ENCODE results near the gene ZDHHC14.

ZDHHC14 gene

DNA sequence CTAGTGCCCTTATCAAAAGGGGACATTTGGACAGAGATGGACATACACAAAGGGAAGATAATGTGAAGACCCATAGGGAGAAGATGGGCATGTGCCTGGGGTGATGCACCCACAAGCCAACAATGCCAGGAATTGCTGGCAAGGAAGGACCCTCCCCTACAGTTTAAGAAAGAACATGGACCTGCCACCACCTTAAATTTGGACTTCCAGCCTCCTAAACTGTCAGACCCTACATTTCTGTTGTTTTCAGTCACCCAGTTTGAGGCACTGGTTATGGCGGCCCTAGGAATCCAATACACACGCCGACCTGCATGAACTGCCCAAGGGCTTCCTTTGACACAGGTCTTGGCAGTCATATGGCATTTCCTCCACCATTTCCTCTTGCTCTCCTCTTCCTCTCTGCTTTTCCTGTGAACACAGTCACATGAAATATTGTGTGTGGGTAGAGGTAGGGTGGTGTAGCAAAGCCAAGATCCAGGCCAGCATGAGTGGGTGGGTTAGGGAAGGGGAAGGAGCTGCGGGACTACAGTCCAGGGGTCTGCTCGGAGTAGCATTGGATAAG lies 115.6 kb downstream of the ZDHHC14 start:
- no peak for DNase-seq

DNA sequence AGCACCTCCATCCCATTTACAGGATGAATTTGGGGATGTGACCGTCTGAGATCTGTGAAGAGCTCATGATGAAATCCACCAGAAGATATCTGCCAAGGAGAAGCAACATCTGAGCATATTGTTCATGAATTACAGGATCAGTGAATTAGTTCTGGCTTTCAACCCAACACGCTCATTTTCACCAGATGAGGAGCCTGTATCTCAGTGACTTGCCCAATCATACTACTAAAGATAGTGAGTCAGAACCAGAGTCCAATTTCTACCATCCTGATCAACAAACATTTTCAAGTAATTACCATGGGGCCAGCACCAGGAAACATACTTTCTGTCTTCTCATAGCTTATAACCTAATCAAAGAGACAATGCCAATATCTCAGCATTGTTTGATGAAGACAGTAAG lies 116.6 kb downstream of the ZDHHC14 start:
- DNase-seq, result no peak

DNA sequence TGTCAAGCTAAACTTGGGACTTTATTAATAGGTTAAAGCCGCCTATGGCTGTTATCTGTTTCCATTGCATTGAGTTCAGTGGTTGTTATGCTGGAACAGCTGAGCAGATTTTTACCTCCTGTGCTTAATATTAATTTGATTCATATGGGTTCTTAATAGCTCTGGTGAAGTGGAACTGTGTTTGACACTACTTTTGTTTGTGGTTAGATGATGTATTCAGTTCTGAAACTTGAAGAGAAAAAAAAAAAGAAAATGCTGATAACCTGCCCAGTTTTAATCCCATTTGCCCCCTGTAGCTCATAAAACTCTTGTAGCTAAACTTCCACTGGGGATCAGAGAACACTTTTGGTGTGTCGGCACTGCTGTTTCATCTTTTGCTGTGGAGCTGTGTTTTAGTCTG lies 117.8 kb downstream of the ZDHHC14 start:
- no peak for DNase-seq

DNA sequence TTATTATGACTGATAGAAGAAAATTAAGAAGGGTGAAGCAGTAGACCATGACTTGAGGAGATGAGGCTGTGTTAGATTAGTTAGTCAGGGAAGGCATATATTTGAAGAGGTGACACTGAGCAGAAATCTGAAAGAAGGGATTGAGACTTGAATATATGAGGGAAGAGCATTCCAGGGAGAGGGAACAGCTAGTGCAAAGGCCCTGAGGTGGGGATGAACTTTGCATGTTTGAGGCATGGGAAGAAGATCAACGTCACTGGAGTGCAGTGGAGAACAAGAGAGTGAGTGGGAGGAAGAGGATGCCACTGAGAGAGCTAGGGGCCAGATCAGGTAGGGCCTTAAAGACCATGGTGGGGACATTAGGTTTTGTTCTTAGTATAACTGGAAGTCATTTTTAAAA lies 119.0 kb downstream of the ZDHHC14 start:
- no peak for DNase-seq

DNA sequence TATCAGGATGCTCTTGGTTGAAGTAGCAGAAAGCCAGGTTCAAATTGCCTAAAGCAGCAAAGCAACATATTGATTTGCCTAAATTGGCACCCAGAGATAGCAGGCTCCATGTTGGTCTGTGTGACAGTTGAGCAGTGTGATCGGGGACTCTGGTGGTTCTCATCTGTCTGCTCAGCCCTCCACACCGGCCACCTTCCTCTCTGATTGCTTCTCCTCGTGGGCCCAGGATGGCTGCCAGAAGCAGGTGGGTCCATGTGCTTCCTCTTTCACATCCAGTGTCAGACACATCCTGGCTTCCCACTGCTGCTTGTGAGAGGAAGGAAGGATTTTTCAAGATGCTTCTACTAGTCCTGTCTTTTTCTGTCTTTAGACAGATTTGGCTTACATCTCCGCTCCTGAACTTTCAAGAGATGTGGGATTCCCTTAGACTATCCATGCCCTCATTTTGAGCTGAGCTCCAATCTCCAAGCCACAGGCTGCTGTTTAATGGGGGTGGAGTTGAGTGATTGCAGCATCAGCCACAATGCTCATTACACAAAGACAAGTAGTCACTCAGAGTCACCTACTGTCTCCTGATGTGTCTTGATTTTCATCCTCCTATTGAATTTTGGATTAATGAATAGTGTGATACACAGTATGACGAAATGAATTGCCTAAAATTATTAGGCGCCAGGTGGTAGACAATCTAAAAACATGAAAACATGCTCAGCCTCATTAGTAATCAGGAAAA lies 122.2 kb downstream of the ZDHHC14 start:
- DNase-seq, result no peak

DNA sequence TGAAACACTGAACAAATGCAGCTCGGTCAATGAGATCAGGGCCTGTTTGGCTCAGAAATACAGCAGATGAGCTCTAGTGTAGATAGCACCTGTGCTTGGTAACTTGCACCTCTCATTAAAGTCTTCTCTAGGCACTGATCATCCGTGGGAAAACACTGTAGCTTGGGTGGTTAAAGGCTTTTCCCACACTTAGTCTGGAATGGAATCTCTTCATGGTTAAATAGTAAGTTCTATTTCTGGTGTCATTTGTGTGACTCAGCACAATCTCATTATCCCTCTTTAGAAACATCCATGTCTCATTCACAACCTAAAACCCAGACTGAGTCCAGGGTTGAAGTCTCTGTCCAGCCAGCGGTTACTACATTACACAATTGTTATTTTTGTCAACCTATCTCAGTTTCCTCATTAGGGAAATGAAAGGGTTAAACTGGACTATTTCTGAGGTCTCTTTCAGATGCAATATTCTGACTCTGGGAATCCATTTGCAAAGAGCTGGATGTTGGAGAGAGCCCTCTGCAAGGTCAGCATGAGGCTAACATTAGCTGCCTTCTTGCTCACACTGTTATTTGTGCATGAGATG lies 125.0 kb downstream of the ZDHHC14 start:
- DNase-seq, result no peak

DNA sequence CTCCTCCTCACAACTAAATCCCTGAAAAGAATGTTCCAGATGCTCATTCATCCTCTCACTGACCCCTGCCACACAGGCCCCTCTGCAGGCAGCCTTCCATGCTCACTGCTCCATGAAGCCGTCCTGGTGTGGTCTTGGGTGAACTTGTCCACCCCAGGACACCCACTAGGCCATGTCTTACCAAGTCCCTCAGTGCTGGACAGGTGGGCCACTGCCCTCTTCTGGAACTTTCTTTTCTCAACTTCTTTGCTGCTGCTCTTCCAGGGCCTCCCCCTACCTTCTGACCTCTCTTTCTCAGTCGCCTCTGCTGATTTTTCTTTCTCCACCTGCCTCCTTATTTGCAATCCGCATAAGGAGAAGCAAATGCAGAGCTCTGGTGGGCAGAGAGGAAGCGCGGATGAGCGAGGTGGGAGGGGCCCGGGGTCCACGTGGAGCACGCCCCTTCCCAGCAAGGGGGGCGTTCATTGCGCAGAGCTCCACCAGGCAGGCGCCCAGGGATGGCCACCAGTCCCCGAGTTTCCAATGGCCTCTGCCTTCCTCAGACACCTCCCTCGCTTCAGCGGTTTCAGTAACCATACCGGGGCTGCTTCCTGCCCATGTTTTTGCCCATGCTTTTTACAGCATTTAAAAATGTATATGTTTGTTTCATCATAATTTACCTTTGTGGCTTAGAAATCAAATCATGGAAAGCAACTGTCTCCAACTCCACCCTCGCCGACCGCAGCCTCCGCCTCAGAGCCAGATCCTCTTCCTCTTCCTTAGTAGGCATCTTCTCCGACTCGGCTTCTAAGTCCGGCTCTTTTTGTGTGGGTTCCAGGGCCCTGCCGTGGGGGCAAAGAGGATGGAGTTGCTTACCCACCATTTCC lies 129.6 kb downstream of the ZDHHC14 start:
- peak; percentile 39 for DNase-seq

DNA sequence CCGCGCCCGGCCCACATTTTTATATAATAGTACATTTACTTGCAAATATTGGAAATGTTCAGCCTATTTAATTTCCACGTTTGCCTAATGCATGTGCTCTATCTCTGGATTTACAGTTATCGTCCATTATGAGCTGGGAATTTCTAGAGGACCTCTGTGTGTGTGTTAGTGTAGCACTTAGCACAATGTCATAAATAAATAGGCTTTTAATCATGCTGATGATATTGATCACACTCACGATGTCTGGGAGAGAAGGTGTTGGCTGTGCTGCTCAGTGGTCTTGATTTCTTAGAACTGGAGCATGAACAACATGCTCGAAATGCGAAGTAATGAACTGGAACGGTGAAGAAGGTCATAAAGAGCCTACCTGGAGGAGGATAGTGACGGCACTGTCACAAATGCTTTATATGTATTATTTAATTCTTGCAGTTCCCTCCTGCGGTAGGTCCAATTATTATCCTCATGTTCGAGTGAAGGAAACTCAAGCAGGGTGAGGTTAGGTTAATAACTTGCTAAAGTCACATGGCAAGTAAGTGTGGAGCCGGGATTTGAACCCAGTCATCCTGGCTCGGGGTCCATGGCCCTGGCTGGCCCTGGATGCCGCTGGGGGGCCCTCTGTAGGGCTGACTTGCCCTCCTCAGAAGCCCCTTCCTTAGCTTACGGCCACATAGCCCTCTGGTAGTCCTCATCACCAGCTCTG lies 130.8 kb downstream of the ZDHHC14 start:
- no peak for DNase-seq

DNA sequence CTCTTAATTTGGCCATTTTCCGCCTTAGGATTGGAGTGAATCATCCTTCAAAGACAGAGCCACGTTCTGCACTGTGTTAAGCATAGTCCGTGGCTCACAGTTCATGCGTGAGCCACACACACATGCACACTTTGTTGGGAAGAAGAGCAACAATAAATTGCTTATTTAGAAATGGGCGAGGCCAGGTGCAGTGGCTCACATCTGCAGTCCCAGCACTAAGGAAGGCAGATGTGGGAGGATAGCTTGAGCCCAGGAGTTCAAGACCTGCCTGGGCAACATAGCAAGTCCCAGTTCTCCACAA lies 131.3 kb downstream of the ZDHHC14 start:
- no peak for DNase-seq

DNA sequence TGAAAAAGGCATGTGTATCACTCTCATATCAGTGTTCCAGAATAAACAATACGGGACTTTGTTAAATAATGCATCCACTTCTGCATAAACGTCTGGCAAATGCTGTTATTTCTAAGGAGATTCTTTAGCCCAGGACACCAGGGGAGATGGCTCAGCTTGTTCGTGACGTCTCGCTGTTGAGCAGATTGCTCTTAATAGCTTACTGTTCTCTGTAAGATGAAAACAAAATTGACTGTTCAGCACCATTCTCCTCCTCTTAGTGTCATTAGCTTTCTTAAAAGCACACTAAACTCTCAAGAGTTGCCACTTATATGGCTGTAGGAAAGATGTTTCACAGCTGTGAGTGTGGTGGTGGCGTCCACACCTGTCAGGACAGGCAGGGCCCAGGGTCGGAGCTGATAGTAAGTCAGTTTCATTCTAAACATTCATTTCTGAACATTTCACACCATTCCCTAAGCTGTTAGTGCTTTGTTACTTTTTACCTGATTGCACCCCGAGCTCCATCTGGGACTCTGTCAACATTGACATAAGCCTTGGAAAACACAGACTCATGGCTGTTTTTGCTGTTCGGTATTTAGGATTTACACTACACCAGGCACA lies 132.1 kb downstream of the ZDHHC14 start:
- DNase-seq, result no peak

DNA sequence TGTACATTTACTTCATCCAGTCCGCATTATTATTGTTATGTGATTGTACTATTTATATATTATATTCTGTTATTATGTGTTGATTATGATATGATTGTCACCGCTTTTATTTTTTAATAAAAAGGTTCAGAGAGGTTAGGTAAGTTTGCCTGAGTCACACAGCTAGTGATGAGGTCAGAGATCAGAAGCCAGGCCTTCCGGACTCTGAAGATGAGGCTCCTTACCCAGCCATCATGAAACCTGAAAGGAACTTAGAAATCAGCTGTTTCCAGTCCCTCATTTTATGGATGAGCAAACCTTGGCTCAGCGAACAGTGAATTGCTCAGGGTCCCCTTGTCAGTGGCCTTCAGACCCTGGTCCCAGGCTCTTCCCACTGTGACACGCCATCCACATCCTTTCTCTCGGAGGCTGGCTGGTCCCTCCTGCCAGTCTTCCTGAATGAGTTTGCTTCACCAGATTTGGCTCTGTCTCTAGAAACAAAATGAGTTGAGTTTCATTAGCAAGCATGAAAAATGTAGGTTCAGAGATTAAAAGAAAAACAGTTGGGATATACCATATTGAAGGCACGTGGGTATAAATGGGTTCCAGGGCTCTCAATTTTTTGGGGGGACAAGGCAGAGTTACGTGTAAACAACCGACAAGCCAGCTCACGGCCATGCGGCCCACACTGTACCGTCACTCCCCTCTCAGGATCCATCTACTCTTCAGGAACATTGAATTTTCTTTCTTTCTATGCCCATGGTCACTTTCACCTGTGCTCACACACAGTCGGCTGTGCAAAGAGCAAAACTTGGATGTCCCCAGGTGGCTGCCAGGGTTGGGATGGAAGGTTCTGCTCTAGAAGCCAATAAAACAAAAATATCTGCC lies 132.9 kb downstream of the ZDHHC14 start:
- DNase-seq, result no peak

DNA sequence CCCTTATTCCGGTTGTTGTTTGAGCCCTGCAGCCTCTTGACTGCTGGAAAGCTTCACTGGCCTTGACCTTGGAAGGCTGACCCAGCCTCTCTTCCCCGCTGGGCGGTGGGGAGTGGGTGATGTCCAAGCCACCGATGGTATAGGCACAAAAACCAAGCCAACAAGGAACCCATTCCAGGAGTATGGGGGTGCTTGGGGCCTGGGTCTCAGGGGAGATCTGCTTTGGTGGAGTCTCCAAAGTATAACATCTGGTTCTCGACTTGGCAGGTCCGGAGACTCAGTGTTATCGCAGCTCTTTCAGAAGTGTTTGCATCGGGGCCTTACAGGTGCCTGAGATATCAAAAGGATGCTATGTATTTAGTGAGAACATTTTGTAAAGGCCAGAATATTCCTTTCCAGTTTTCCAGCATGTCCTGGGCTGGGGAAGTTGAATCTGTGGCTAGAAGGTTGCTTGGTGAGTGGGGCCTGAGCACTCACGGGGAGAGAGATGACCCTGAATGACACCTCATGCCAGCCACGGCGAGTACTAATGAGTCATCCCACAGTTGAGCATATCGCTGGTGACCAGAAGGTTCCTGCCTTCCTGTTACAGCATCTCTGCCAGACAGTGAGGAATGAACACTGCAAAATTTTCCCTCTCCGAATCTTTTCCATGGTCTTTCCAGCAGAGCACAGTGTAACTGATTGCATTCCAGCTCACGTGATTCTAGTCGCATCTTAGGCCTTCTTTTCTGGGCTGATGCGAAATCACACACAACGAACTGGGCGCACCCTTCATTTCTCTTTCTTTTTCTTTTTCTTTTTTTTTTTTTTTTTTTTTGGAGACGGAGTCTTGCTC lies 133.9 kb downstream of the ZDHHC14 start:
- DNase-seq, result peak; percentile 34

DNA sequence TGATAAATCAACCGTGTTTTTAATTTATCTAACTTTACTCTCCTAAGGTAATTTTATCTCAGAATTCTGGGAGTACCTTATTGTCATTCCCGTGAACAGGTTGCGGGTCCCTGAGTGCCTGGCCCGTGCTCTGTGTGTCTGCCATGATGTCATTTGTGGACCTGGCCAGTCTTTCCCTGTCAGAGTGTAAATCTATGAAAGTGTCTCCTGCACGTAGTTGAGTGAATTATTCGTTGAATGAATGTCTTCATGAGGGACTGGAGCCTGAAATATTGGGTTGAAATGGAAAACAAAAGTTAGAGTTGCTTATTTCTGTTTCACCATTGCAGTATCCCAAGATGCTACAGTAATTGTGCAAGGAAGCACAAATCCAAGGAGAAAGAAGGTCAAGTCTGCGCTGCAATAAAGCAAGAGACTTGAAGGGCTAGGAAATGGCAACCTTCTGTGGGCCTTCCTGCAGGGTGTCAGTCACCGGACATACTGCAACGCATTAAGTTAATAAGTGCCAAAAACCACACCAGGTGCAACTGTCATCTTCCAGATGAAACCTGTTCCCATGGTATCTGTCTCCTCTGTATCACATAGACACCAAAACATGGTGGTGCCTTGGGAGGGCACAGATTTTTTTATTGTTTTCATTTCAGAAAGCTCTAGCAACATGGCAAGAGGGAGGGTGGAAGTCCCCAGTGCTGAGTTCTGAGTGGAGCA lies 135.5 kb downstream of the ZDHHC14 start:
- no peak for DNase-seq

DNA sequence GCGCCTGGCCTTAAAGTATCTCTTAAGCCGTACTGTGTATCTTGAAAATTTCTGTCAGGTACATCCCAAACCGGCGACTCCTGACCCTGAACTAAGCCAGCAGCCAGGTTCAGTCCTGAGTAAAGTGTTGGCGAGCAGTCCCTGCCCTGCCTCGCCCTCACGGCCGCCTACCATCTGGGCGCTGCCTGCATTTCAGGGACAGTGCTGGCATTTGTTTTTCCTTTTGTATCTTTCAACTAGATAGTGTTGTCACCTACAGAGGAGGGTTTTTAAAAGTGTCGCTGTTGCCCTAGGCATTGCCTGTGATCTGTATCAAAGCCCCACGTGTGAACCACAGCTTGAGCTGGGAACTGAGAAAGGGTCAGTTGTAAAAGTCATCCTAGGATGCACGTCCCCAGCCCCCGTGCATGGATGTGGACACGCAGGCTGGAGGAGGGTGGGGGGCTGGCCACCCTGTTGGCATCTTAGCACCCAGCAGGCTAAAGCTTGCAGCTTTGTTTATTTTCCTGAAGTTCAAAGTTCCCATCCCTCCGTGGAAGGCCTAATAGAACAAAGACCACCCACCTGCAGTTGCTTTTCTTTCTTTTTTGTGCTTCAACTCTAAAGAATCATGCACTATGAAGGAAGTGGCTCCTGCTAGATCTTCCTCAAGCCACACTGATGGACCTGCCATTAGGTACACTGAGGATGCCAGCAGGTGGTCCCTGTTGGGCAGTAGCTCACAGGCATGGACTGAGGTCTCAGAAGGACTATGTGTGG lies 136.8 kb downstream of the ZDHHC14 start:
- no peak for DNase-seq

DNA sequence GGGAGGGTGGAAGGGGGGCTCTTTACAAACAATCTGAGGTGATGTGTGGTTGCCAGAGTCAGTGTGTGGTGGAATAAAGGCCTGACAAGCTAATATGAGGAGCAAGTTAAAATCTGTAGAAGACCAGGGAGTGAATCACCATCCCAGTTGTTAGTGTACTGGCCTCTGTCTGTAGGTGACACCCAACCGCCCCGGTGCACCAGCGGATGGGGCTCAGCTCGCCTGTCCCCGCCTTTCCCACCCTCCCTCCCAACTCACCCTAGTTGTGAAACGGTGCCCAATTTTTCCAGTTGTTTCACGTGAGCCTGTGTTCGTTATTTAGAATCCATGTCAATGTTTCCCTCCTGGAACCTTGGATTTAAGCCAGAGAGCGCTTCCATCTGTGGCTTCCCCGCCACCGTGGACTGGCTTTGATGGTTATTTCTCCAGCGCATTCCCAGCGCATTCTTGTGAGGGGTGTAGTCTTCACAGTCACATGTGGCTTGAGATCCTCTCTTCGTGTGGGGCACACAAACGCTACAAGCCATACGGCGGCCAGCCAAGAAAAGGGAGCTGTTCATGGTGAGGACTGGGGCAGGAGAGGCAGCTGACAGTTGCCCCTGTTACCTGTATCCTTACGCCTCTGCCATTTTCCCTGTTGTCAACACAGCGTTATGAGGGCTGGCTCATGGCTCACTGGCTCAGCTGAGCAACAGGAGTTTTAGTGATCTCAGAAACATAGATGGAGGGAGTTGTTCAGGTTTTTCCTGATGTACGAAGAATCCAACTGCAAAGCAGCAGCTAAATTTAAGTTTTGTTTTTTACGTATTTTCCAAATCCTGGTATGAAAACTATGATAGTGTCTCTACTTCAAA lies 137.6 kb downstream of the ZDHHC14 start:
- DNase-seq, result no peak

DNA sequence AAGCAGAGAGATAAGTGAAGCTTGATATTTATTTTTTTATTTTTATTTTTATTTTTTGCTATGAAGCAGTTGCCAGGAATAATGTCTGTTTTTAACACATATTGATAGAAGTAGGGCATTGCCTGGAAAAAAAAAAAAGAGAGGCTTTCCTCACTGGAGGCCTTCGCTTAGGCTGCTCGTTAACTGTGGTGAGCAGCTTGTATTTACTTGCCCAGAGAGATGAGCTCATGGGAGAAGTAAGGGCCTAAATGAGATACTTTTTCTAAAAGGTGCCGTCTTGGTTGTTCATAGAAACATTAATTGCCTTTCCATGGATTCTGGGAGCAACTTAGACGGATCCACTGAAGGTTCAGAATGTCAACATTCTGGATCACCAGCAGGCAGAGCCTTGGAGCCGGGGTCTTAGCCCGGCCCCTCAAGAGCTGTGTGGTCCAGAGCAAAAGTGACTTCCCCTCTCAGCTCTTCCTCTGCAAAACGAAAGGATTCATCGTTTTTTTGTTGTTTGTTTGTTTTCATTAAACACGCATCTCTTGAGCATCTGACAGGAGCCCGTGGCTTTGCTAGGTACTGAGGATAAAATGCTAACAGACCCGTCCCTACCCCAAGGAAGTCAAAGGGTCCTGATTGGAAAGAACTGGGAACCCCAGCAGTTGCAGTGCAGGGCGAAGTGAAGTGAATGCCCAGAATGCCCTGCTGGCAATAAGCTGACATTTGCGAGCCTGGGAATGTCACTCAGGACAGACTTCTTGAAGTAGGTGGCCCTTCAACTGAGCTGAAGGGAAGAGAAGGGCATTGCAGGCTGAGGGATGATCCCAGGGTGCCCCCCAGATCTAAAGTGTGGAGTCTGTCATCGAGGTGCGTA lies 138.5 kb downstream of the ZDHHC14 start:
- DNase-seq, result no peak

DNA sequence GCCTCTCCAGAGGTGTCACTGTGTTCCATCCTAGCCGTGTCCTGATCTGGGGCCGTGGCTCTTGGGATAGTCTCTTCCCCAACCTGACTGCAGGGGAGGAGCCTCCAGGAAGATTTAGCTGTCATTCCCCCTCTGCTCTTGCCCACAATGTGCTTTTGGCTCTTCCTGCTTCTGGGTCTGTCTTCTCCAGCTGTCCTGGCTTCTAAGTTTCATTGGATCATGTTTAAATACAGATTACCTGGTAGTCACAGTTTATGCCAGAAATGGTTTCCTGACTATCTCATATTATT lies 139.1 kb downstream of the ZDHHC14 start:
- DNase-seq, result no peak
